ENCODE results near the gene LAS1L.

GRCh38 chrX:65572971-65573370, 38.4 kb upstream of the LAS1L start:
- TF ChIP-seq CTBP1 (IDR thresholded peaks at IDR 0.05; ENCODE audit: borderline replicate concordance) = no peak
- no peak for TF ChIP-seq ZNF384 (IDR thresholded peaks at IDR 0.05)
- TF ChIP-seq FOXM1 (IDR thresholded peaks at IDR 0.05; ENCODE audit: borderline replicate concordance) = no peak
- no peak for TF ChIP-seq SUZ12 (IDR thresholded peaks at IDR 0.05)
- no peak for TF ChIP-seq ELF4 (IDR thresholded peaks at IDR 0.05)
- no peak for TF ChIP-seq LEF1 (IDR thresholded peaks at IDR 0.05; ENCODE audit: borderline replicate concordance)

All from HEK293T (cell line).